Skeletal muscle cell (primary cell): ENCODE measurements around the gene KCNJ1.

Experiments
- DNase-seq: peaks from one replicate; pipeline ENCODE4 v3.0.0-alpha.2; 2010; ENCODE audit warnings: low read depth
- H3K4me3 ChIP-seq: 2 replicates; pipeline ENCODE4 v1.5.1; 2011; ENCODE audit warnings: low read depth, mild to moderate bottlenecking, control low read depth, low read length, moderate library complexity

Gene KCNJ1

DNA sequence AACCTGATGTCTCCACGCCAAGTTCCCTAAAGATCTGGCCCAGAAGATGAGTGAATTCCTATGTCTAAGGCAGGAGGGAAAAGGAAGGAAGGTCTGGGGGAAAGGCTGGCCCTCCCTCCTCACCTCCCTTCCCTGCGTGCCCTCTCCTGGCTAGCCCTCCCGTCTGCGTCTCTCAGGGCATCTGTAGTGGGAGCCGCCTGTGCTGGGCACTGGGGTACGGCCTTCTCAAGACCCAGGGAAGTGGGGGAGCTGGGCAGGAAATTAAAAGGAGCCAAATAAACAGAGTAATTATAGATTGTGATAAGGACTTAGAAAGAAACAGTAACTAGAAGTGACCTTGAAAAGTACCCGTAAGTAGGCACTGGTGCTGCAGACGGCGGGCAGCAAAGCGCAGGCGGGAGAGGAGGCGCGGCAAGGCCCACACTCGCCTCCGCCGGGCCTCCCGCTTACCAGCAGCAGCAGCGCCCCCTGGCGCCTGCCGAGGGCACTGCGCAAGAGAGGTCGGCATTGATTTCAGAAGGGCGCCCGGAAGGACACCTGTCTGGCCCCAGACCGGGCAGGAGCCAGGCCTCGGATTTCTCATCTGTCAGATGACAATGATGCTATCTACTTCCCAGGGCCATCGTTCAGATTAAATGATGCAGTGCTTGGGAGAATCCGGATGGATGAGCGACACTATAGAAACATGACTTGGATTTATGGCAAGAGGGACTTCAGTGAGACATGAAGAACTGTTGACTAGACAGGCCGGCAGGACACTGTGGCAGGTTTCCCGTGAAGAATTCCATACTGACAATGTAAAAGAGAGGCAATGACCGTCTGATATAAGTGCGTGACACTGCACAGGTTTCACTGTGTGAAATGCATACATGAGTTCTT, 7.3 kb downstream of the KCNJ1 start:
- no peak overlapping the region for H3K4me3 ChIP-seq
- DNase-seq, result no peak

DNA sequence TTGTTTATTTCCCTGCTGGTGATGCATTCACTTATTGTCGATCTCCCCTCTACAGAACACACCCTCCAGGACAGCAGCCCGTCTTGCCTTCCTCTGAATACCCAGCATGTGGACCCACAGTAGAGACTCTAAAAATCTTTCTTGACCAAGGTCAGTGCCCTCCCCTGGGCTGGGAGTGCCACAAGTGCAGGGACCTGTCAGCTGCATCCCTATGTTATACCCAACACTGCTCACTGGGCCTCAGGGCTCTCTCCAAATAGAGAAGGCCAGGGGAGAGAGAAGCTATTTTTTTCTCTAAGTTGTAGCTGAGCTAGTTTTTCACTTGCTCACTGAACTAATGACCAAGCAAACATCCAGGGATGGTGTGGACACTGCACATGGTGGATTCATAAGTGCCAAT, 9.8 kb downstream of the KCNJ1 start:
- H3K4me3 ChIP-seq, result no peak overlapping the region
- DNase-seq, result no peak

DNA sequence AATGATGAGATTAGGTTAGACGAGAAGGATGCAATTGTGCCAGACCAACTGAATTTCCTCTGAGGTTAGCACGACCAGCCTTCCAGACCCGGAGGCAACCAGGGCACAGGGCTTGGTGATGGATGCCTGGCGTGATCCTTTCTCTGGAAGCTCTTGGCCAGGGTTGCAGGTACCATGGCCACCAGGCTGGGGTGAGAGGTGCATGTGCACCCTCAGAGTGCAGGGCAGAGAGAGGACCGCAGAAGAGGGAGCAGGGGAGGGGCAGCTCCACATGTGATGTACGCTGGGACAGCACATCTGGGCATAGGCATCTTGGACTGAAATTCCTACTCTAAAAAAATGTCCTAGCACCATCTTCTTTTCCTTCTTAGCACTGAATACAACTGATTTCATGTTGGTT, 10.9 kb downstream of the KCNJ1 start:
- no peak for DNase-seq
- H3K4me3 ChIP-seq, result no peak overlapping the region

DNA sequence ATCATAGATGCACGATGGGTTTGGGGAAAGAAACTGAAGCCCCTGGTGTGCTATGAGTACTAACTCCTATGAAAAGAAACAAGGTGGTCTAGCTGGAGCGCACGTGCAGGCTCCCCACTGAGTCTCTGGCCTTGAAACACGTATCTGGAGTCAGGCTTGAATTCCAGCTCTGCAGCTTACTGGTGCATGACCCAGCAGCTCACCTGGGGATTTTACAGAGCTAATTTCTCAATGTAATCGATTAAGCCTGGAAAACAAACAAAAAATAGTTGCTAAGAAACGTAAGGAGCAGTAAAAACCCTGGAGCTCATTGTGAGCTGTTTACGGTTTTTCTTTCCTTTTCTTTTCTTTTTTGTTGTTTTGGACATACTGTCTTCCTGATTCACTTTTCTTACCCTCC, 12.3 kb downstream of the KCNJ1 start:
- no peak overlapping the region for H3K4me3 ChIP-seq
- no peak for DNase-seq

DNA sequence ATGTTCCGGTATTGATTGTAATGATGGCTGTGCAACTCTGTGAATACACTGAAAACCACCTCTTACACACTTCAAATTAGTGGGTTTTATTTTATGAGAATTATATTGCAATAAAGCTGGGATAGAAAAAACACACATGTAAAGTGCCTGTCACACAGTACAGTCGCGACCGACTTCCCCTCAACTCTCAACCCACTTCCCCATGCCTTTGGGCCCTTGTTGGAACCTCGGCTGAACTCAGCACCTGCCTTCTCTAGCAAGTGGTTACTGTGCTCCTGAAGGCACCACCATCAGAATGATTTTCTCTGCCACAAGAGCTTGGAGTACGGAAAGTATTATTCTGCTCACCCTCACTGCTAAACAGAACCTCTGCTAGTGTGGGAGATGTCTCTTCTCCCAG, 13.5 kb downstream of the KCNJ1 start:
- H3K4me3 ChIP-seq, result no peak overlapping the region
- no peak for DNase-seq

DNA sequence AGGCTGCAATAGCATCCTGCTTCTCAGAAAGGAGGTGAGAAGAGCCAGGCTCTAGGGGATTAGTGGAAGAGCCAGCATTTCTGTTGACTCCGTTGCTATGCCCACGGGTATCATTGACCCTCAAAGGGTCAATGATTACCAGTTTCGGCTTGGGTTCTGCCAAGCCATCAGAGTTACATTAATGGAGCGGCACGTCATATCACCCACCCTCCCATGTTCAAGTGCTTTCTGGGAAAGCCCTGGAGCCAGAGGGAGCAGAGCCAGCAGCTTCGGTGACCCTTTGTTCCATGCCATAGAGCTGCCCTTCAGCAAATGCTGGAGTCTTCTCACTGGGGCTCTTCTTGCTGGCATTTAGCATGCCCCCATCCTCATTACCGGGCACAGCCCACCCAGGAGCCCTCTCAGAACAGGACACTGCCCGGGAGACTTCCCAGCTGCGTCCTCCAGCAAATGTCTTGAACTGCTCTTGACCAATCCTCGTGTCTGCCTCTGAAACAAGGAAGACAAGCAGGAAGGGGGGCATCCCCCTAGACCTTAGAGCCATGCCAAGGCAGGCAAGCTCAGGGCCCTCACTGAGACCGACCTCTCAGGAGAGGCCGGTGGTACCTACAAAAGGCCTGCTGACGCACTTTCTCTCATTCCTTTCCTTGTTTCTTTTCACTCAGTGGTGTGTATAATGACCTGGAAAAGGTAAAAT, 14.6 kb downstream of the KCNJ1 start:
- DNase-seq, result no peak
- no peak overlapping the region for H3K4me3 ChIP-seq

DNA sequence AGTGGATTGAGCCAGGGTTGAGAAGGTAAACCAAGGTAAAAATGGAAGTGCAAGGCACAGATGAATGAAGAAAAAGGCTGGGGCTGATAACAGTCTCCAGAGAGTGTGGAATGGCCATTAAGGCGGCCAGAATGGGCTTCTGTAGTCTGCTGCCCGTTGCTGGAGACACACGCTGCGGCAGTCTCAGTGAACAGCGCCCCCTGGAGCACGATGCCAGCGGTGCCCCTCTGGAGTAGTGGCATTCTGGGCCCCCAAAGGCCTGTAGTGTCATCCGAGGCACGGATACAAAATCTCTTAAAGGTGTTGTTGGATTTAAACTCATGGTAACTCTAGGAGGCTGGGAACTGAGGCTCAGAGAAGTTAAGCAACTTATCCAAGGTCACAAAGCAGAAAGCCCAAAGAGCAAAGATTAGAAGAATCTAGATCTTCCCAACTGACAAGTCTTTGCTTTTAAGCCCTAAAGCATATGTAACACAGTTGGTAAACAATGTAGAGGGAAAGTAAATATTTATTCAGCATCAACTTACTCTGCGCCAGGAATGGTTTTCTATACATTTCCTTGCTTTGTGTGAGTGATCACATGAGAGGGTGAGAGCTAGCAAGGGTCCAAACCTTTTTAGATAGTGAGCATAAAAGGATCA, 18.2 kb downstream of the KCNJ1 start:
- no peak for DNase-seq
- H3K4me3 ChIP-seq, result no peak overlapping the region

DNA sequence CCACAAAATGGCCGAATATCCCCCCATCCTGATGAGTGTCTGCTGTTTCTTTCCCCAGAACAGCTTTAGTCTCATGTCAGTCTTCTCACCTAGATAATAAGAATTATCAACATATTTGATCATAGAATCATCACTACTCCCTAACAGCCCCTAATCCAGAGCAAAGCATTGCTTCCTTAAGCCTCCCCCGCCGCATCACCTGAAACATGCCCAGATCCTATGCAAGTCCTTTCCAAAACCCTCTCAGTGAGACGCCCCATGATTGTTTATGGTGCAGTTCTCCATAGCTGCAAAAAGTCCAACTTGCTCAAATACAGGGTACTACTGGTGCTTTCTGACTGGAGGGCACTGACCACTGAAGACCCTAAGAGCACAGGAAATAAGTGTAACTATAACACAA, 20.1 kb downstream of the KCNJ1 start:
- no peak for DNase-seq
- H3K4me3 ChIP-seq, result no peak overlapping the region

DNA sequence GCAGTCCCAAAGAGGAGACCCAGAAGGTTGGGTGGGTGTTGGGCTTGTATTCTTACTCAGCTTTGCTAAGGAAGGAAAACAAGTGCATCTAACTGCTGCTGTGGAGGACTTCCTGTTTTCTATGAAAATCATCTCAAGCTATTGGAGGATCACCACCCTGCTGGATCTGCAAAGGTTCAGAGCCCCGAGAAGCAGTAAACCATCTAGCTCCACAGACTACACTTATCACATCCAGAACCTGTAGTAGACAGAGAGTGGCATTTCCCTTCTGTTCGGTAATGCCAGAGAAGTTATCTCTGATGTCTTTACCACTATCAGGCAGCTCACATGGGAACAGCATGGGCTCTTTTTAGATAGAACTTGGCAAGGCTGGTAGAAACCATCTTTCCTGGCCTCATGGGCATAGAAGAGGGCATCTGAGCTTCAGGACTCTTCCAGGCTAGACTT, 21.7 kb downstream of the KCNJ1 start:
- DNase-seq, result no peak
- H3K4me3 ChIP-seq, result no peak overlapping the region

DNA sequence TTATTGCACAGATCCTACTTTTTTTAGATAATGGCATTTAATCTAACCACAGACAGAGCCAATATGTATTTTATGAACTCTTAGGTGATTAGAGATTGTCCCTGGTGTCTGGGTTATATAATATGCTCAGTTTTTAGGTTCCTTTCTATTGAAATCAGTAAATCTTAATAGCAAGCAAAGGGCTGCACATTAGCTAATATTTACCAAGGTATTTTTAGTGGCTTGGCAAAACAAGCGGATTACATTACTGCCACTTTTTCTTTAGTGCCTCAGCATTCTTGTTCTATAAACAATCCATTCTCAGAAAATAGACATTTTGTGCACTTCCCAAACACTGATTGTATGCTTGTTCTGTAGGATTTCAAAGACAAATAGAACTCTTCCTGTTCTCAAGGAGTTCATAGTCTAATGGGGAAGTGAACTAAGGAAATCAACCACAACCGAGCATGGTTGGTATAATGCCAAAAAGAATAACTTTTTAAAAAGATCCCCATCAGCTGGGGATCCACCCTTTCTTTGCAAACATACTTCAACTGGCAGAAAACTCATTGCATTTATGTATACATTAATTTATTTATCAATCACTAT, 23.8 kb downstream of the KCNJ1 start:
- H3K4me3 ChIP-seq, result no peak overlapping the region
- no peak for DNase-seq

DNA sequence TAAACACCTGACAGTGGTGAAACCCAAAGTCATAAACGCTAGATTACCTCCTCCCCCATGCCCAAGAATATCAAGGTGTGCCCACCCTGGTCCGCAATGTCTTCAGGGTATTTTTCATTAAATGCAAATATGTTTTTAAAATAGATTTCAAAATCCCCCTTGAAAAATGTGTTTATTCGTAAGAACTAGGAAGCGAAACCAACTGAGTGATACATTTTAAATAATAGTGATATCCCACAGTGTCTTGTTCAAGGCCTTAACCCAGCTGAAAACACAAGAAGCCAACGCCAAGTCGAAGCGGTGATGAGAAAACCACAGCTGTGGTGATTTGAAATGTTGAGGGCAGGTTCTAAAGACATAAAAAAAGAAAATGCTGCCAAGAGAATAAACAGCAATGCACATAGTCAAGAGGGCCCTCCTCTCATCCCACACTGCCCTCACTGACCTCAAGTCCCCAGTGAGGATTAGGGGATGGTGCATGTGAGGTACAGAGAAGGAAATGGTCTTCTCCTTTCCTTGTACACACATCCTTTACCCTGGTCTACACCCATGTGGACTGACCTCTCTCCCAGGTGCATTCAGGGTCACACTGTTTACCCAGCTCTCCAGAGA, 25.5 kb downstream of the KCNJ1 start:
- no peak for DNase-seq

DNA sequence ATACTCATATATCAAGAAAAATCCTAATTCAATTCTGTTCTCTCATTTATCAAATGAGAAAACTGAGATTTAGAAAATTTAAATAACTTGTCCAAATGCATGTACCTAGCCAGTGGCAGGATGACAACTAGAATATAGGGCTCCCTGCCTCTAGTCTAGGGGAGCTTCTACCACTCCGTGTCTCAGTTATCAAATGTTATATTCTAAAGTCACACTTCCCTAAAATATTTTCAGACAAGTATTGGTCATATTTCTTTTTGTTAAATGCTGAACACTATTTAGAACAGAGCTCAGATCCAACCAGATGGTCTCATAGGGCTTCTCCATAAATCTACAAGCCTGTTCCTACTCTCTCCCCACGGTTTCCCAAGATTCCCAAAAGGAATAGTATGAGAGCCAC, 26.3 kb downstream of the KCNJ1 start:
- no peak overlapping the region for H3K4me3 ChIP-seq
- no peak for DNase-seq

More for the DNA sequence above, 25.5 kb downstream of the KCNJ1 start:
- no peak overlapping the region for H3K4me3 ChIP-seq

DNA sequence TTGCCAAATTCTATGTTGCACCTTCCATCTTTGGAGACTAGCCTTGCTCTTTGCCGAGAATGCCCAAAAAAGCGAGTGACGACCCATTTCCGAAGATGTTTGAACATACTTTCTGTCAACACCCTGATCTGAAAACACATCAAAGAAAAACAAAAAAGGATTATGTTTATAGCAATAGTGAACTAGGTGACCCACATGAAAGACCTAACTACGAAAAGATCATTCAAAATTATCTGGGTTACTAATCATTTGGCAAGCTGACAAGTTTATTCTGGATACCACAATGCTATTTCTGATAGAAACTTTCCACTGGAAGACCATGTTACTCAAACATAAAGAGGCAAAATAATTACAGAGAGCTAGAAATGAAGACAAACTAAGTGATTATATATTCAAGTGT, 27.0 kb downstream of the KCNJ1 start:
- no peak for DNase-seq
- H3K4me3 ChIP-seq, result no peak overlapping the region

DNA sequence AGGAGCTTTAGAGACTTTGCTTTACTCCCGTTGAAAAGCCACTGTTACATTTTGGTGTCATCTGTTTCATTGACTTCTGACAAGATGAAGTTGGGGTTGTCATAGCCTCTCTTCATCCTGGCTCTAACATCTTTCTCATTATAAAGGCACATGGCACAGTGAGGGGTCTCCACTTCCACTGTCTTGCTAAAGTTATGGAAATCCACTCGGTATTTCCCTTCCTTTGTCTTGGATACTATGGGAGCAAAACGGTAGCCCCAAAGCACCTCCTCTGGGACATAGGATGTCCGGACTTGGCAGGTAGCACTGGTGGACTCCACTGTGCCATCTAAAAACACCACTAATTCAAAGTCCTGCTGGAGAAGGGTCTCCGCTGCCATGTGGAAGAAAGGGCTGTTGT, 28.0 kb downstream of the KCNJ1 start:
- no peak overlapping the region for H3K4me3 ChIP-seq
- DNase-seq, result no peak

DNA sequence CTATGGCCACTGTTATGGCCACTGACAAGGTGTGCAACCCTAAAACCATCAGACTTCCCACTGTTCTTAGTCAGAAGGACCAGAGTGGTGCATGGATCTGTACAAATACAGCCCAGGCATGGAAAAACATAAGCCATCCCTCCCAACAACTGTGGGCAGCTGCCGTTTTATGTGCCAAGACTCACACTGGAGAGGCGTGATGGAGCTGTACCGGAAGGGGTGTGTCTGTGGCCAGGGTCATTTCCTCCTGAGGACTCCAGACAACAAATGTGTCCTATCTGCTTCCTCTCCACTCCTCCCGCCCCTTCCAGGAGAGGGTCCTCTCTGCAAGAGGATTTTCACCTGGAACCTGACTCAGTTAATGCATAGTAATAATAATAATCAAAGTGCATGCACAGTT, 29.5 kb downstream of the KCNJ1 start:
- H3K4me3 ChIP-seq, result no peak overlapping the region

DNA sequence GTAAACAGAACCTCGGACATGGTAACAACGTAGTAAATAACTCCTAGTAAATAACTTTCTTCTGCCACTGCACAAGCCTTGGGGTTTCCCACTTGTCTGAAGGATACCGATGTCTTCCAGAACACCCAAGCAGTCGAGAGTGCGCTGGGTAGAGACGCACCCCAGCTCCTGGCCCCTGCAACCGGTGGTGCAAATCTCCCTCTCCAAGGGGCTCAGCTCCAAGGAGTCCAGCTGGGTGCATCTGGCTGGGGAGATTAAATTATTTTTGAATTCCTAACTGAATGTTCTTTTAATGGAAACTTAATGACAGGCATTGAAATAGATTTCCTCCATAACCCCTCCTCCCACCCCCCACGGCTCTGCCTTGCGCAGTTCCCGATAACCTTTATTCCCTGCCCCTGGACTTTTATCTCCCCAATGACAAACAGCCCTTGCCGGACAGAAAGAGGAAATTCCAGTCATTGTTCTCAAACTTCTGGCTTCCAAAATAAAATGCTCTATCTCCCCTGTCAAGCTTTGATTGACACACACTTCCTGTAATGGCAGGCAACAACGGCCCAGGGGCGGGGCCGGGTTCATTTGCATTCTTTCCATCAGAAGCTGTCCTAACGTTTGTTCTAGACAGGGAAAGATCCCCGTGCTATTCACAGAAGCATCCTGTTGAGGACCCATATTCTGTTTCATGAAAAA, 31.2 kb downstream of the KCNJ1 start:
- H3K4me3 ChIP-seq, result no peak overlapping the region
- DNase-seq, result no peak

More for the DNA sequence above, 29.5 kb downstream of the KCNJ1 start:
- no peak for DNase-seq

DNA sequence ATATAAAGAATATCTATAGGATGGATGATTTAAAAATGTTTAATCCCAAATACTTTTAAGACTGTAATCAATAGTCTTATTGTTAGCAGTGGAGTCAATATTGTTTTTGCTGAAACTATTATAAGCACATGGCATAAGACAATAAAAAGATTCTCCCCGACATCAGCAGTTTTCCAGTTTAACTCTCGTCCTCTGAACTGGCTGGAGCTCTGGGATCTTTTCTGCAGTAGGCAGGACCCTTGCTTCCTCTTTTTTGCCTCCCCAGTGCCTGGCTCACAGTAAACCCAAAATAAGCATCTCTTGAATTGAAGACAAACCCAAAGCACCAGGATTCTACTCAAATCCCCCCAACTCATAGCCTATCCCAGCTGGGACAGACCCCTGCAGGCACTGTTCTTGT, 32.9 kb downstream of the KCNJ1 start:
- DNase-seq, result no peak

DNA sequence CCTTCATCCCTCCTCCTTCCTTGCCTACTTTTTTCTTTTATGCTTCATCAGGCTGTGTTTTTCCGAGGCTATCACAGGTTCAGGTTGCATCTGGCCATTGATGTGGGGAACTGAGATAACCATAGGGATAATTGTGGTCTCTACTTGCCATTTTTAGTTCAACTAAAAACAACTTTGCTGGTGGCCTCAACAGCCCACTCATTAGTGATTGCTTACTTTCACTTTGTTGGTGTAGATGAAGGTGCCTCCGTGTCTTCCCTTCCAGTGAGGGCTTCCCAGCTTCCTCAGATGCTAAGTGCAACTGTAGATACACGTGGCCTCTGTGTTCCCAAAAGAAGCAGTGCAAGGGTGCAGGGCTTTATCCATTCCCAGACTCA, 35.0 kb downstream of the KCNJ1 start:
- H3K4me3 ChIP-seq, result no peak overlapping the region
- no peak for DNase-seq

More for the DNA sequence above, 32.9 kb downstream of the KCNJ1 start:
- H3K4me3 ChIP-seq, result no peak overlapping the region
